HG03439 (cell line): ENCODE measurements around the gene SMO.

ENCODE experiments used
- ATAC-seq: cut with Tn5 transposase; IDR thresholded peaks from one replicate; pipeline ENCODE4 v1.9.1; 2021; ENCODE audit warnings: mild to moderate bottlenecking, moderate library complexity; ENCODE audit not compliant: unreplicated experiment

SMO gene

GRCh38 chr7:129188372-129188891 is at the start of gene SMO:
SMO (plus strand) TSS chr7:129188633; CDS start chr7:129189152, 519 bp downstream.
- ATAC-seq, result no peak

- ATAC-seq, result no peak
These were observed 44.7 kb upstream of the SMO start for GRCh38 chr7:129143724-129144094.

- peak; percentile 80 for ATAC-seq
These were observed 44.2 kb upstream of the SMO start, which contains the start of gene TSPAN33 for GRCh38 chr7:129144095-129144833. TSPAN33 (plus strand) TSS chr7:129144707; CDS start chr7:129144981, 274 bp downstream.

GRCh38 chr7:129144834-129145668 is 43.4 kb upstream of the SMO start:
- ATAC-seq, result no peak

GRCh38 chr7:129146237-129146979 is 42.0 kb upstream of the SMO start:
- peak; percentile 42 for ATAC-seq

GRCh38 chr7:129147731-129148130 is 40.7 kb upstream of the SMO start:
- no peak for ATAC-seq

GRCh38 chr7:129149511-129149910 is 38.9 kb upstream of the SMO start:
- no peak for ATAC-seq

GRCh38 chr7:129150199-129150996 is 38.0 kb upstream of the SMO start:
- no peak for ATAC-seq

- ATAC-seq, result no peak
These were observed 30.8 kb upstream of the SMO start for GRCh38 chr7:129157651-129158050.

GRCh38 chr7:129159539-129159938 is 28.9 kb upstream of the SMO start:
- ATAC-seq, result no peak

- no peak for ATAC-seq
These were observed 28.1 kb upstream of the SMO start for GRCh38 chr7:129160161-129160905.

- no peak for ATAC-seq
These were observed 26.8 kb upstream of the SMO start for GRCh38 chr7:129161524-129162225.

- ATAC-seq, result no peak
These were observed 25.7 kb upstream of the SMO start for GRCh38 chr7:129162732-129163131.

- no peak for ATAC-seq
These were observed 24.4 kb upstream of the SMO start for GRCh38 chr7:129163875-129164544.

- no peak for ATAC-seq
These were observed 21.7 kb upstream of the SMO start for GRCh38 chr7:129166745-129167144.

GRCh38 chr7:129167817-129168216 is 20.6 kb upstream of the SMO start:
- no peak for ATAC-seq

- no peak for ATAC-seq
These were observed 20.0 kb upstream of the SMO start for GRCh38 chr7:129168231-129169021.
